Activated CD4-positive, CD25-positive, alpha-beta regulatory T cell treated with anti-CD3 and anti-CD28 coated beads, Interleukin-2, amount 50 U/mL, for 24 hours (primary cell): ENCODE measurements around the gene PPP1R3E.

Experiments
- ATAC-seq, 2 donors: fragments of 150-1000 bp; cut with Tn5 transposase; one replicate each; pipeline ENCODE4 v1.10.0; 2021; ENCODE audit warnings: mild to moderate bottlenecking in 1 of 2, moderate library complexity in 1 of 2

PPP1R3E gene

DNA sequence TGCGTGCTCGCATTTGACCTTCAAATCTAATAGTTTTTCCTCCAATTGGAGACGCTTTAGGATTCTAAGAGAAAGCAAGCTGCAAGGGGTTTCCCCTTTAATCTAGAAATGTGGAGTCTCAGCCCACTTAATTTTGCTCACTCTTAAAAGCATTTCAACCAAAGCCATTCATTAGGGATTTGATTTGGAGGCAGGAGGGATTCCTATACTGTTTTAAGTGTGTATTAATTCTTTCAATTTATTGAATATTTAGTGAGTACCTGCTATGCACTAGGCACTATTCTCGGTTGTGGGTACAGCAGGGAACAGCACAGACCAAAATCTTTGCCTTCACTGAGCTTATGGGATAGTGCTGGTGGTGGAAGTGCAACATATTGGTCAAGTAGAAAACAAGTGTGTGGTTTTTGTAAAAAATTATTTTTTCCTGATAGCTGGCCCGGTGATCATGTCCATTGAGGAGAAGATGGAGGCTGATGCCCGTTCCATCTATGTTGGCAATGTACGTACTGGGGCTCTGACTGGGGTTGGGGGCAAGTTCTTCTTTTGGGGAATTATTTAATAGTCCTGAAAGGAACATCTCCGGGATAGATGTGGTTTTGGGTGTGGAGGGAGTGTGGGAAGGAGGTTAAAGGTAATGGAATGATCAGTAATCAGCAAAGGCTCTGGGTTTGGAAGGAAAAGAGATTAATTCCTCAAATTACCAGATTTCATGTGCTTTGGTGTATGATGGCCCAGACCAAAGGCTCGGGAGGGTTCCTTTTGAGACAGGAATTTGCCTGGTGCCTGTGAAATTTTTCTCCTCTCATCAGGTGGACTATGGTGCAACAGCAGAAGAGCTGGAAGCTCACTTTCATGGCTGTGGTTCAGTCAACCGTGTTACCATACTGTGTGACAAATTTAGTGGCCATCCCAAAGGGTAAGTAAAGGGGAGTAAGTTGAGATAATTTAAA is 20.2 kb upstream of the PPP1R3E start:
- ATAC-seq = no peak

DNA sequence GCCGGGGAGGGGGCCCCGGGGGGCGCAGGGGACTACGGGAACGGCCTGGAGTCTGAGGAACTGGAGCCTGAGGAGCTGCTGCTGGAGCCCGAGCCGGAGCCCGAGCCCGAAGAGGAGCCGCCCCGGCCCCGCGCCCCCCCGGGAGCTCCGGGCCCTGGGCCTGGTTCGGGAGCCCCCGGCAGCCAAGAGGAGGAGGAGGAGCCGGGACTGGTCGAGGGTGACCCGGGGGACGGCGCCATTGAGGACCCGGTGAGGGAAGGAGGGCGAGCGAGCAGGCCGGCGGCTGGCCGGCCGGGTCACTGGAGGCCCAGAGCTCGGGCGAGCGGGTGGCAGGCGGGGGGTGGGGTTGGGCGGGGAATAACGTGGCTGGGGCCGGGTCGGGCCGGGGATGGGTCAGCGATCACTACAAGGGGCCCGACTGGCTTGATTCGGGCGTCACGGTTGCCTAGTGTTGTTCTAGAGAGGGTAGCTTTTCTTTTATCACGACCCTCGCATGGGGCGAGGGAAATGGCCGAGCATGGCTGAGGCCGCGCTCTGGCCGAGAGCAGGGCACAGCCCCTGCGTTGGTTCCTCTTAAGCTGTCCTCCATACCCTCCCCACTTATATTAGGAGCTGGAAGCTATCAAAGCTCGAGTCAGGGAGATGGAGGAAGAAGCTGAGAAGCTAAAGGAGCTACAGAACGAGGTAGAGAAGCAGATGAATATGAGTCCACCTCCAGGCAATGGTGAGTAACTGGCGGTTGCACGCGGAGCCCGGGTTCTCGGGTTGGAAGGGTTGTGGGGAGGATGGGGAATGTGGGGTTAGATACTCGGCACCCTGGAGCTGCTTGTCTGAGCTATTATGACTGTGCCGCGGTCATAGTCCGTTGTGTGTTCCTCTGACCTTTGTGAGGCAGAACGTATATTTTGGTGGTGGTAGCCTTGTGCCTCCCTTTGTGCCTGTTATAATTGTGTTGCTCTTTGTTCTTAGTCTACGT is 19.2 kb upstream of the PPP1R3E start:
- peak in 1 of 2 donors; percentile 3 for ATAC-seq

- peak; percentile 90 to 94 for ATAC-seq
Measured at GRCh38 chr14:23320584-23321571, 18.2 kb upstream of the PPP1R3E start, which contains the start of gene PABPN1. TSS of gene PABPN1 (plus strand) at chr14:23321457. CDS start at chr14:23321470, 13 bp downstream.

GRCh38 chr14:23319746-23320583 is 17.3 kb upstream of the PPP1R3E start:
- no peak for ATAC-seq

DNA sequence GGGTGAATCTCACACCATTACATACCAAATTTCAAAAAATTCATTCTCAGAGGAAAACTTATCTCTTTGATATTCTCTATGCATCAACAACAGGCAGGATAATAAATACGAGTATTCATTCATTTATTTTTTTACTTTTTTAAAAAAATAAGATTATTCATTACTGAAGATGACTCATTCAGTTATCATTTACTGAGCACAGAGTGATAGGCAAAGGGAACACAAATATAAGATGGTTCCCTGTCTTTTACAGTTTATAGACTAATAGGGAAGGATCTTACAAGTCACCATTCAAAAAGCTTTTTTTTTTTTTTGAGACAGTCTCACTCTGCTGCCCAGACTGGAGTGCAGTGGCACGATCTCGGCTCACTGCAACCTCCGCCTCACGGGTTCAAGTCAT is 13.6 kb upstream of the PPP1R3E start:
- no peak for ATAC-seq

DNA sequence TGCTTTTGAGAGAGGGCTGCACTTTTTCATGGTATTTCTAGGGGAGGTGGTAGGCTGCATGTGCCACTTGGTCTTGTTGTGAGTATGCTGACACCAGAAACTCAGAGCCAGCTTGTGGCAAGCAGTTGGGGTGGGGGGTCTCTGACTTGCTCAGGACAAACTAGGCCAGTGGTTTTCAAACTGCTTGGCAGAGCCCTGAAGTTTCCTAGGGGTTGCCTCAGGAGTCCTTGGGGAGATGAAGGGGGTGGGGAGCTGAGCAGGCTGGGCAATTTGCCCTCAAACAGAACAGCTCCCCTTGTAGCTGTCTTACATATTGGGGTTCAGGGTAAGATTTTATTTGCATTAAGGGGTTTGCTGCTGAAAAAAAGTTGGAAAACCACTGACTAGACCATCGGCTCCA is 7.9 kb upstream of the PPP1R3E start:
- no peak for ATAC-seq

DNA sequence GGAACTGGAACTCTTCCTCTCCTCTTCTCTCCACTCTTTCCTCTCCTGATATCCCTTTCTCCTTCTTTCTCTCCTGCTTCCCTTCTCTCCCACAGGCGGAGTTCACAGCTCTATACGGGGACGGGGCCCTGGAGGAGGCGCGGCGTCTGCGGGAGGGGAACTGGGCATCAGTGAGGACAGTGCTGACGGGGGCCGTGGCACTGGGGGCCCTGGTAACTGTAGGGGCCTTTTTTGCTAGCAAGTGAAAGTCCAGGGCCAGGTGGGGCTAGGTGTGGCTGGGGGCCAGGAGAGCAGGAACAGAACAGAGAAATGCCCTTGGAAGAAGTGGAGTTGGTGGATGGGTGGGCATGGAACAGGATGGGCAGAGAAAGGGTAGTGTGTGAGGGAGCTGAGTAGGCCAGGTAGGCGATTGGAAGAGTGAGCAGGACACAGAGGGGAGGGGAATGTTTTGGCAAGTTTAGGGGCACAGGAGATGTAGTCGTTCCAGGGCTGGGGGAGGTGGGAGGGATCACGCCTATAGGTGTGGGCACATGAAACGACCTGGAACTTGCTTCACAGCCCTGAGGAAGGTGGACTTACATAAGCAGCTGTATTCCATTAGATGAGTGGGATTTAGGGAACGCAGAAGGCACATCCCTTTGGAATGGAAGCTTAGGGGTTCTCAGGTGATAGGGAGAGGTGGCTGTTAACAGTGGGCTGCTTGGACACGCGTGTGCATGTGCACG is 6.2 kb upstream of the PPP1R3E start:
- no peak for ATAC-seq

- no peak for ATAC-seq
Measured at GRCh38 chr14:23307687-23308644, 5.3 kb upstream of the PPP1R3E start.

GRCh38 chr14:23307146-23307530 is 4.5 kb upstream of the PPP1R3E start:
- no peak for ATAC-seq

GRCh38 chr14:23306412-23307145 is 3.9 kb upstream of the PPP1R3E start, which contains the start of gene BCL2L2:
TSS of gene BCL2L2 (plus strand) at chr14:23306833. CDS start at chr14:23307768, 935 bp downstream.
- no peak for ATAC-seq

DNA sequence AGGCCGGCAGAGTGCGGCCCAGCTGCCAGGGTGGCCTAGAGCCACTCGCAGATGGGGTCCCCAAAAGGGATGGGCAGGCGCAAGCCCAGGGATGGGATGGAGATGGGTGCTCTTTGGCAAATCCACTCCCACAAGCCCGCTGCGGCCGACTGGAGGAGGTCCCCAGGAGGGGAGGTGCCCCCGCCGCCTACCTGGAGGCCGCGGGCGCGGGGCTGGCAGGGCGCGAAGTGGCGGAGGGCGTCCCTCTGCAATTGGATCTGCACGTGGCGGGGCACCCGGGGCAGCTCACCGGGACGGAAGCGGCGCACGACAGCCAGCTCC is 730 bp downstream of the PPP1R3E start:
- ATAC-seq = peak; percentile 9 to 14

GRCh38 chr14:23301288-23301968 is 1.2 kb downstream of the PPP1R3E start:
- ATAC-seq = peak; percentile 81 to 84

GRCh38 chr14:23300687-23301223 is 1.9 kb downstream of the PPP1R3E start:
- ATAC-seq = no peak

GRCh38 chr14:23299986-23300686 is 2.5 kb downstream of the PPP1R3E start:
- no peak for ATAC-seq

- ATAC-seq = no peak
Measured at GRCh38 chr14:23299211-23299957, 3.3 kb downstream of the PPP1R3E start.
